NCI-H128 (cell line): ENCODE data around the gene USP17L13.
"Not testable (repeated sequence)": the region's sequence is repeated elsewhere in the genome, so short reads cannot be mapped to it uniquely, and the experiment has no call there.

Experiments used
- DNase-seq: peaks from one replicate; lab custom pipeline; 2025; ENCODE audit not compliant: unreplicated experiment; lab: John Stamatoyannopoulos, UW

The USP17L13 gene

GRCh38 chr4:9224596-9224995 lies at the start of gene USP17L13:
Gene USP17L13, plus strand, starts transcription at chr4:9224896. Its CDS starts 0 bp downstream, at chr4:9224896.
- not testable (repeated sequence) for DNase-seq

- not testable (repeated sequence) for DNase-seq
These were observed 14.3 kb upstream of the USP17L13 start, which contains the start of gene USP17L10 for GRCh38 chr4:9210357-9210756. Gene USP17L10, plus strand, starts transcription at chr4:9210657. Its CDS starts 0 bp downstream, at chr4:9210657.

- DNase-seq, result not testable (repeated sequence)
These were observed 10.0 kb upstream of the USP17L13 start for GRCh38 chr4:9214701-9215100.

- not testable (repeated sequence) for DNase-seq
These were observed 9.6 kb upstream of the USP17L13 start, which contains the start of gene USP17L11 for GRCh38 chr4:9215105-9215504. Gene USP17L11, plus strand, starts transcription at chr4:9215405. Its CDS starts 0 bp downstream, at chr4:9215405.

GRCh38 chr4:9219852-9220251 lies 4.8 kb upstream of the USP17L13 start, which contains the start of gene USP17L12:
Gene USP17L12, plus strand, starts transcription at chr4:9220152. Its CDS starts 0 bp downstream, at chr4:9220152.
- not testable (repeated sequence) for DNase-seq

- DNase-seq, result not testable (repeated sequence)
These were observed 5.6 kb downstream of the USP17L13 start for GRCh38 chr4:9230249-9230648.

GRCh38 chr4:9234085-9234484 lies 9.4 kb downstream of the USP17L13 start, which contains the start of gene USP17L15:
Gene USP17L15, plus strand, starts transcription at chr4:9234385. Its CDS starts 0 bp downstream, at chr4:9234385.
- not testable (repeated sequence) for DNase-seq

- not testable (repeated sequence) for DNase-seq
These were observed 13.8 kb downstream of the USP17L13 start for GRCh38 chr4:9238461-9238860.

GRCh38 chr4:9243579-9243978 lies 18.9 kb downstream of the USP17L13 start, which contains the start of gene USP17L17:
Gene USP17L17, plus strand, starts transcription at chr4:9243879. Its CDS starts 0 bp downstream, at chr4:9243879.
- DNase-seq, result not testable (repeated sequence)

- not testable (repeated sequence) for DNase-seq
These were observed 23.4 kb downstream of the USP17L13 start, which contains the start of gene USP17L18 for GRCh38 chr4:9247953-9248680. Gene USP17L18, plus strand, starts transcription at chr4:9248630. Its CDS starts 0 bp downstream, at chr4:9248630.

- DNase-seq, result not testable (repeated sequence)
These were observed 28.4 kb downstream of the USP17L13 start, which contains the start of gene USP17L19 for GRCh38 chr4:9253078-9253477. Gene USP17L19, plus strand, starts transcription at chr4:9253378. Its CDS starts 0 bp downstream, at chr4:9253378.

GRCh38 chr4:9257824-9258223 lies 33.1 kb downstream of the USP17L13 start, which contains the start of gene USP17L20:
Gene USP17L20, plus strand, starts transcription at chr4:9258124. Its CDS starts 0 bp downstream, at chr4:9258124.
- not testable (repeated sequence) for DNase-seq

GRCh38 chr4:9262572-9262971 lies 37.9 kb downstream of the USP17L13 start, which contains the start of gene USP17L21:
Gene USP17L21, plus strand, starts transcription at chr4:9262872. Its CDS starts 0 bp downstream, at chr4:9262872.
- not testable (repeated sequence) for DNase-seq

- DNase-seq, result not testable (repeated sequence)
These were observed 42.6 kb downstream of the USP17L13 start, which contains the start of gene USP17L22 for GRCh38 chr4:9267319-9267718. Gene USP17L22, plus strand, starts transcription at chr4:9267619. Its CDS starts 0 bp downstream, at chr4:9267619.

- DNase-seq, result not testable (repeated sequence)
These were observed 47.0 kb downstream of the USP17L13 start for GRCh38 chr4:9271719-9272118.
